Brain microvascular endothelial cell (primary cell): ENCODE measurements around the gene SART1.

ENCODE experiments used
- DNase-seq: peaks from one replicate; pipeline ENCODE4 v3.0.0-alpha.2; 2020
- H3K27ac ChIP-seq: fragments of 250-450 bp; sonication (Bioruptor Pico); 2 replicates; pipeline ENCODE4 v1.5.1; 2020; ENCODE audit warnings: mild to moderate bottlenecking, moderate library complexity
- H3K27me3 ChIP-seq: fragments of 250-450 bp; sonication (Bioruptor Pico); replicated peaks from 2 replicates; pipeline ENCODE4 v1.5.1; 2020; ENCODE audit warnings: mild to moderate bottlenecking
- H3K36me3 ChIP-seq: fragments of 250-450 bp; sonication (Bioruptor Pico); replicated peaks from 2 replicates; pipeline ENCODE4 v1.5.1; 2020; ENCODE audit warnings: mild to moderate bottlenecking
- H3K4me3 ChIP-seq: 2 replicates; pipeline ENCODE4 v1.5.1; 2011; ENCODE audit warnings: low read depth, mild to moderate bottlenecking, control low read depth, low read length, moderate library complexity
- CTCF ChIP-seq: IDR thresholded peaks from 2 replicates; pipeline ENCODE4 v1.5.1; 2011; ENCODE audit warnings: low read depth, mild to moderate bottlenecking, moderate library complexity, low read length, control low read depth, inconsistent platforms; ENCODE audit errors: missing control alignments
- in situ Hi-C: cut with HindIII; loops from 2 replicates; pipeline ENCODE4 v1.10.0; 2017; ENCODE audit warnings: low sequenced_read_pairs, low pct_ligation_motif_present

The SART1 gene

GRCh38 chr11:65964906-65965305 lies 3.4 kb downstream of the SART1 start:
- no peak for TF ChIP-seq CTCF
- Histone ChIP-seq H3K36me3 (peaks cover 54% of the 10 kb centered on the region), H3K27me3 (no peaks in the 10 kb centered on the region), H3K27ac (no peak overlapping the region), H3K4me3 (no peak overlapping the region)
- in situ Hi-C loops: no loop called here
- DNase-seq: no peak

GRCh38 chr11:65965986-65966762 lies 4.6 kb downstream of the SART1 start:
- Histone ChIP-seq H3K36me3 (peaks cover 54% of the 10 kb centered on the region), H3K27ac (no peak overlapping the region), H3K27me3 (no peaks in the 10 kb centered on the region), H3K4me3 (no peak overlapping the region)
- no peak for DNase-seq
- in situ Hi-C loops: no loop called here
- TF ChIP-seq CTCF: no peak

- Histone ChIP-seq H3K27ac (no peak overlapping the region), H3K36me3 (peaks cover 57% of the 10 kb centered on the region), H3K4me3 (no peak overlapping the region), H3K27me3 (no peaks in the 10 kb centered on the region)
- TF ChIP-seq CTCF: no peak
- in situ Hi-C loops: no loop called here
- no peak for DNase-seq
These were observed 5.9 kb downstream of the SART1 start for GRCh38 chr11:65967329-65967934.

GRCh38 chr11:65968600-65969482 lies 7.3 kb downstream of the SART1 start:
- Histone ChIP-seq H3K36me3 (peaks cover 62% of the 10 kb centered on the region), H3K4me3 (no peak overlapping the region), H3K27me3 (no peaks in the 10 kb centered on the region), H3K27ac (no peak overlapping the region)
- no peak for TF ChIP-seq CTCF
- no peak for DNase-seq
- in situ Hi-C loops: no loop called here

- DNase-seq: no peak
- no peak for TF ChIP-seq CTCF
- H3K4me3 ChIP-seq: no peak overlapping the region
- H3K27me3 ChIP-seq: no peaks in the 10 kb centered on the region
- in situ Hi-C loops: no loop called here
- no peak overlapping the region for H3K27ac ChIP-seq
- H3K36me3 ChIP-seq: peaks cover 44% of the 10 kb centered on the region
These were observed 10.6 kb downstream of the SART1 start for GRCh38 chr11:65972116-65972515.
